Measurements from ENCODE around the gene GPN2.

DNA sequence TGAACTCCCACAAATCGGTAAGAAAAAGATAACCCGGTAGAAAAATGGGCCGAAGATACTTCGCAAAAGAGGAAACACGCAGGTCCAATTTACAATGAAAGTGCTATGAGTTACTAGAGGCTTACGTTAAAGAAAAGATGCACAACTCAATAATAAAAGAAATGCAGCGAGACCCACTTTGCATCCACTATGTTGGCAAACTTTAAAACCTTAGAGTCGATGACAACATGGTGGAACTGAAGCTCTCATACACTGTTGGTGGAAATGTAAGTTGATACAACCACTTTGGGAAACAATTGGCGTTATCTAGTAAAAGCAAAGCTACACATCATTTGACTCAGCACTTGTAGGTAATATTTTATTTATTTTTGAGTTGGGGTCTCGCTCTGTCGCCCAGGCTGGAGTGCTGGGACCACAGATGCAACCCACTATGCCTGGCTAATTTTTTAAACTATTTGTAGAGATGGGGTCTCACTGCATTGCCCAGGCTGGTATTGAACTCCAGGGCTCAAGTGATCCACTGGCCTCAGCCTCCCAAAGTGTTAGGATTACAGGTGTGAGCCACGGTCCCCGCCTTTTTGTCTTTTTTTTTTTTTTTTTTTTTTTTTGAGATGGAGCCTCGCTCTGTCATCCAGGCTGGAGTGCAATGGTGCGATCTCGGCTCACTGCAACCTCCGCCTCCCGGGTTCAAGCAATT, 10.9 kb upstream of the GPN2 start:
- TF ChIP-seq, protein P1, sequence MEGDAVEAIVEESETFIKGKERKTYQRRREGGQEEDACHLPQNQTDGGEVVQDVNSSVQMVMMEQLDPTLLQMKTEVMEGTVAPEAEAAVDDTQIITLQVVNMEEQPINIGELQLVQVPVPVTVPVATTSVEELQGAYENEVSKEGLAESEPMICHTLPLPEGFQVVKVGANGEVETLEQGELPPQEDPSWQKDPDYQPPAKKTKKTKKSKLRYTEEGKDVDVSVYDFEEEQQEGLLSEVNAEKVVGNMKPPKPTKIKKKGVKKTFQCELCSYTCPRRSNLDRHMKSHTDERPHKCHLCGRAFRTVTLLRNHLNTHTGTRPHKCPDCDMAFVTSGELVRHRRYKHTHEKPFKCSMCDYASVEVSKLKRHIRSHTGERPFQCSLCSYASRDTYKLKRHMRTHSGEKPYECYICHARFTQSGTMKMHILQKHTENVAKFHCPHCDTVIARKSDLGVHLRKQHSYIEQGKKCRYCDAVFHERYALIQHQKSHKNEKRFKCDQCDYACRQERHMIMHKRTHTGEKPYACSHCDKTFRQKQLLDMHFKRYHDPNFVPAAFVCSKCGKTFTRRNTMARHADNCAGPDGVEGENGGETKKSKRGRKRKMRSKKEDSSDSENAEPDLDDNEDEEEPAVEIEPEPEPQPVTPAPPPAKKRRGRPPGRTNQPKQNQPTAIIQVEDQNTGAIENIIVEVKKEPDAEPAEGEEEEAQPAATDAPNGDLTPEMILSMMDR (IDR thresholded peaks at IDR 0.05; ENCODE audit: extremely low read depth in 1 of 2, insufficient read depth in 1 of 2, low read depth in 1 of 2, low read length in 2 of 2): no peak
- TF ChIP-seq POLR2AphosphoS5 (IDR thresholded peaks at IDR 0.05; ENCODE audit: insufficient read depth, low read depth, low read length) (no peak), POLR2A (IDR thresholded peaks at IDR 0.05; ENCODE audit: low read depth, low read length) (no peak)
- TF ChIP-seq, protein P2, sequence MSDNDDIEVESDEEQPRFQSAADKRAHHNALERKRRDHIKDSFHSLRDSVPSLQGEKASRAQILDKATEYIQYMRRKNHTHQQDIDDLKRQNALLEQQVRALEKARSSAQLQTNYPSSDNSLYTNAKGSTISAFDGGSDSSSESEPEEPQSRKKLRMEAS (IDR thresholded peaks at IDR 0.05; ENCODE audit: insufficient read depth, insufficient read length): no peak

Data from endothelial cell of umbilical vein (primary cell).